H1 (cell line): ENCODE data around the gene PAPSS2. TPM values are rescaled to one million over a fixed set of nuclear protein-coding genes. Genes with fewer than 3 reads are reported as not detected.

Source experiments
- CTCF ChIA-PET: fragments of 300-600 bp; sonication (Branson Sonifier 250); formaldehyde crosslinking; loops from one replicate; lab custom pipeline; 2021; ENCODE audit not compliant: partially characterized antibody; lab: Charles Lee
- POLR2A ChIA-PET: fragments of 300-600 bp; sonication (Branson Sonifier 250); formaldehyde crosslinking; loops from one replicate; lab custom pipeline; 2021; ENCODE audit warnings: inconsistent platforms; ENCODE audit not compliant: partially characterized antibody; lab: Charles Lee
- DNase-seq, 2 experiments: peaks; one replicate each; pipeline versions ENCODE4 v3.0.0 to v3.0.0-alpha.2; 2010 to 2022; ENCODE audit warnings: low spot score in 2 of 2, low read depth in 1 of 2, mixed read lengths in 1 of 2
- FAIRE-seq: peaks from 2 replicates; lab custom pipeline; 2011; peaks lifted over from hg19 to GRCh38; lab: Jason Lieb, UNC
- H2AFZ ChIP-seq: 2 replicates; pipeline ENCODE4 v1.8.1; 2012; ENCODE audit warnings: low read length, inconsistent platforms
- H2AK5ac ChIP-seq: 2 replicates; pipeline ENCODE4 v1.6.1; 2013; ENCODE audit warnings: low read depth, low read length
- H2BK120ac ChIP-seq: replicated peaks from 2 replicates; pipeline ENCODE3; 2013; ENCODE audit warnings: low read depth, low read length, inconsistent platforms
- H2BK12ac ChIP-seq: 2 replicates; pipeline ENCODE4 v1.6.1; 2013; ENCODE audit warnings: low read depth, low read length
- H2BK15ac ChIP-seq: 2 replicates; pipeline ENCODE4 v1.6.1; 2013; ENCODE audit warnings: low read length
- H2BK20ac ChIP-seq: 2 replicates; pipeline ENCODE4 v1.6.1; 2013; ENCODE audit warnings: low read length
- H2BK5ac ChIP-seq: 2 replicates; pipeline ENCODE4 v1.6.1; 2013; ENCODE audit warnings: low read depth, low read length
- H3K14ac ChIP-seq: 2 replicates; pipeline ENCODE4 v1.6.1; 2013; ENCODE audit warnings: inconsistent platforms; ENCODE audit not compliant: insufficient read length
- H3K18ac ChIP-seq: 2 replicates; pipeline ENCODE4 v1.6.1; 2013; ENCODE audit warnings: low read length; ENCODE audit errors: extremely low read depth
- H3K23ac ChIP-seq: 2 replicates; pipeline ENCODE4 v1.6.1; 2013; ENCODE audit warnings: inconsistent platforms; ENCODE audit not compliant: insufficient read length
- H3K23me2 ChIP-seq: 2 replicates; pipeline ENCODE4 v1.6.1; 2013; ENCODE audit warnings: low read depth, low read length
- H3K27ac ChIP-seq: 2 replicates; pipeline ENCODE4 v1.6.1; 2011; ENCODE audit warnings: low read depth, low read length, inconsistent platforms
- H3K27me3 ChIP-seq, 4 experiments: replicated peaks in 1 of 4; 1 replicate in 1 of 4; 2 replicates in 3 of 4; pipeline versions ENCODE4 v1.6.1 to v1.8.1; 2011 to 2013; ENCODE audit warnings: low read length in 3 of 4, mild to moderate bottlenecking in 3 of 4, inconsistent platforms in 2 of 4, mixed read lengths in 2 of 4, moderate library complexity in 1 of 4; ENCODE audit not compliant: control insufficient read depth in 3 of 4, insufficient read depth in 3 of 4; ENCODE audit errors: extremely low read depth in 1 of 4
- H3K36me3 ChIP-seq, 4 experiments: 2 replicates each; pipeline versions ENCODE4 v1.6.1 to v1.8.1; 2011 to 2013; ENCODE audit warnings: mild to moderate bottlenecking in 4 of 4, low read length in 3 of 4, moderate library complexity in 2 of 4, control low read depth in 1 of 4, inconsistent platforms in 1 of 4; ENCODE audit not compliant: insufficient read depth in 4 of 4, control insufficient read depth in 2 of 4
- H3K4ac ChIP-seq: replicated peaks from 2 replicates; pipeline ENCODE3; 2013; ENCODE audit warnings: low read length, low read depth, mixed read lengths, inconsistent platforms; ENCODE audit not compliant: insufficient read length
- H3K4me1 ChIP-seq, 4 experiments: replicated peaks in 1 of 4; 1 replicate in 1 of 4; 2 replicates in 3 of 4; pipeline versions ENCODE4 v1.6.1 to v1.8.1; 2011 to 2013; ENCODE audit warnings: low read length in 3 of 4, inconsistent platforms in 2 of 4, mixed read lengths in 1 of 4; ENCODE audit not compliant: insufficient read depth in 4 of 4, control insufficient read depth in 3 of 4
- H3K4me2 ChIP-seq, 2 experiments: 2 replicates each; pipeline versions ENCODE4 v1.6.1 to v1.8.1; 2011 to 2013; ENCODE audit warnings: low read depth in 2 of 2, low read length in 2 of 2, control low read depth in 1 of 2, inconsistent platforms in 1 of 2, mild to moderate bottlenecking in 1 of 2; ENCODE audit not compliant: insufficient read depth in 1 of 2
- H3K4me3 ChIP-seq, 4 experiments: fragments of 200-600, 300-600 bp in 1 of 4; sonication (generic), shearing (Covaris generic), sonication (Bioruptor Twin) in 1 of 4; 2 replicates each; pipeline versions ENCODE4 v1.5.1 to v1.8.1; 2011 to 2016; ENCODE audit warnings: low read length in 4 of 4, low read depth in 3 of 4, control low read depth in 2 of 4, inconsistent platforms in 2 of 4, mild to moderate bottlenecking in 2 of 4, mixed read lengths in 1 of 4, moderate library complexity in 1 of 4; ENCODE audit not compliant: insufficient read depth in 2 of 4; ENCODE audit errors: extremely low read depth in 1 of 4
- H3K56ac ChIP-seq: replicated peaks from 2 replicates; pipeline ENCODE3; 2013; ENCODE audit warnings: low read depth, mild to moderate bottlenecking, mixed read lengths, low read length, inconsistent platforms; ENCODE audit not compliant: insufficient read length
- H3K79me1 ChIP-seq: 2 replicates; pipeline ENCODE4 v1.6.1; 2013; ENCODE audit warnings: low read depth, low read length, control low read depth
- H3K79me2 ChIP-seq, 2 experiments: 2 replicates each; pipeline versions ENCODE4 v1.6.1 to v1.8.1; 2012 to 2013; ENCODE audit warnings: low read length in 2 of 2, mild to moderate bottlenecking in 2 of 2, inconsistent platforms in 1 of 2; ENCODE audit not compliant: insufficient read depth in 2 of 2, control insufficient read depth in 1 of 2
- H3K9ac ChIP-seq, 4 experiments: replicated peaks in 1 of 4; 1 replicate in 1 of 4; 2 replicates in 3 of 4; pipeline versions ENCODE4 v1.6.1 to v1.8.1; 2011 to 2013; ENCODE audit warnings: low read depth in 3 of 4, low read length in 3 of 4, control low read depth in 2 of 4, mild to moderate bottlenecking in 2 of 4, moderate library complexity in 2 of 4, inconsistent platforms in 1 of 4; ENCODE audit errors: extremely low read depth in 1 of 4
- H3K9me3 ChIP-seq, 2 experiments: 2 replicates each; pipeline versions ENCODE4 v1.6.1 to v1.8.1; 2012 to 2013; ENCODE audit warnings: mild to moderate bottlenecking in 2 of 2, moderate library complexity in 2 of 2, control low read depth in 1 of 2, inconsistent platforms in 1 of 2, low read depth in 1 of 2, low read length in 1 of 2, mixed read lengths in 1 of 2; ENCODE audit not compliant: insufficient read depth in 2 of 2
- H4K20me1 ChIP-seq, 2 experiments: replicated peaks in 1 of 2; 2 replicates each; pipeline versions ENCODE3 to v1.8.1; 2011 to 2013; ENCODE audit warnings: inconsistent platforms in 2 of 2, low read length in 2 of 2, mild to moderate bottlenecking in 1 of 2; ENCODE audit not compliant: insufficient read depth in 2 of 2, control insufficient read depth in 1 of 2
- H4K5ac ChIP-seq: 2 replicates; pipeline ENCODE4 v1.6.1; 2013; ENCODE audit warnings: low read length, low read depth, mixed read lengths, inconsistent platforms; ENCODE audit not compliant: insufficient read length
- H4K8ac ChIP-seq: 2 replicates; pipeline ENCODE4 v1.8.0; 2013; ENCODE audit warnings: mild to moderate bottlenecking, moderate library complexity, low read length, inconsistent platforms; ENCODE audit not compliant: insufficient read depth; ENCODE audit errors: extremely low read depth
- H4K91ac ChIP-seq: replicated peaks from 2 replicates; pipeline ENCODE3; 2013; ENCODE audit warnings: low read length, mixed read lengths, inconsistent platforms; ENCODE audit not compliant: insufficient read length
- GTF2F1 ChIP-seq: IDR thresholded peaks from 2 replicates; pipeline ENCODE4 v1.6.1; 2012; ENCODE audit warnings: low read depth, low read length, improper control_type of control experiment, borderline replicate concordance
- HDAC6 ChIP-seq: IDR thresholded peaks from one replicate; pipeline ENCODE4 v1.7.1; 2012; ENCODE audit warnings: low read depth, mild to moderate bottlenecking, inconsistent platforms, low read length, moderate library complexity
- KDM4A ChIP-seq: IDR thresholded peaks from one replicate; pipeline ENCODE4 v1.7.1; 2012; ENCODE audit warnings: low read depth, mild to moderate bottlenecking, moderate library complexity, low read length, inconsistent platforms; ENCODE audit not compliant: severe bottlenecking
- MAX ChIP-seq: IDR thresholded peaks from 2 replicates; pipeline ENCODE4 v1.6.1; 2012; ENCODE audit warnings: inconsistent platforms
- WGBS, 2 experiments: shearing (Covaris generic) in 1 of 2; methylation state at CpG; one replicate each; pipeline versions ENCODE4 v1.1.6 to v1.1.7; 2013 to 2015; ENCODE audit warnings: low lambda C conversion rate in 2 of 2, mixed read lengths in 2 of 2, inconsistent platforms in 1 of 2, low coverage in 1 of 2, missing lambda C conversion rate in 1 of 2; ENCODE audit not compliant: insufficient replicate concordance in 2 of 2, insufficient coverage in 1 of 2, insufficient read length in 1 of 2; ENCODE audit errors: extremely low coverage in 1 of 2, missing lambda C conversion rate in 1 of 2; 5-methylcytosine and 5-hydroxymethylcytosine counted together
- polyA plus RNA-seq, 7 experiments: library from polyadenylated mRNA; depleted of rRNA in 3 of 7; stranded (reverse) in 5 of 7; unstranded in 2 of 7; fragments of >200 nt in 5 of 7; fragments of 200-250 nt in 2 of 7; gene quantifications; 1 replicate in 5 of 7; 2 replicates in 1 of 7; 4 replicates in 1 of 7; pipeline versions ENCODE4 v1.2.1 to v1.2.3, GENCODE V29; 2011 to 2013; ENCODE audit warnings: missing spikeins in 2 of 7, mixed read lengths in 2 of 7
- total RNA-seq: library from RNA; stranded (reverse); fragmentation: NEBNext Ultra II Directional; extraction: Animal tissue kit (Norgen Biotek cat#: 25700); gene quantifications from 2 replicates; pipeline ENCODE4 v1.2.1, GENCODE V29; 2021

The PAPSS2 gene
- total and polyA plus RNA-seq, 2 of the 8 experiments (the other 6 are each of a cell fraction or from before 2014, with no cell fraction given): 7.6 to 20.2 TPM

GRCh38 chr10:87646935-87647334 is 12.7 kb upstream of the PAPSS2 start:
- Histone ChIP-seq H3K56ac (no peak overlapping the region), H2BK15ac (no peak overlapping the region), H4K20me1 (no peaks in the 10 kb centered on the region), H3K36me3 (no peaks in the 10 kb centered on the region), H3K23me2 (no peaks in the 10 kb centered on the region), H3K23ac (no peak overlapping the region), H2BK5ac (no peak overlapping the region), H3K27ac (no peak overlapping the region), H4K5ac (no peak overlapping the region), H2BK120ac (no peak overlapping the region), H4K8ac (no peak overlapping the region), H3K27me3 (no peaks in the 10 kb centered on the region; a peak in 2 of 7 replicates), H3K4ac (peak overlapping the region; percentile 53), H2AFZ (no peak overlapping the region), H2BK12ac (no peak overlapping the region), H3K4me3 (no peak overlapping the region), H3K79me2 (no peaks in the 10 kb centered on the region), H3K79me1 (no peaks in the 10 kb centered on the region), H2AK5ac (no peak overlapping the region), H3K4me2 (no peak overlapping the region), H4K91ac (no peak overlapping the region), H2BK20ac (no peak overlapping the region), H3K9me3 (peaks cover 0 to 3% of the 10 kb centered on the region in 2 experiments; a peak in 1 of 4 replicates), H3K9ac (no peak overlapping the region; a peak in 1 of 7 replicates), H3K4me1 (peaks cover 0 to 10% (median 3%) of the 10 kb centered on the region in 4 experiments; a peak in 2 of 7 replicates), H3K14ac (no peak overlapping the region), H3K18ac (no peak overlapping the region)
- 80% methylated on average over 2 of the region's 2 CpGs; no CpG with 5 or more reads in 1 of the 2 experiments for WGBS, 2 experiments
- DNase-seq (no peak), FAIRE-seq (no peak)
- ChIA-PET CTCF (interaction anchor here (1.3 to 1.5 kb wide), 2 partner anchors 22 to 88 kb away, joined by 5 read pairs; no protein-coding TSS in a partner anchor), POLR2A (interaction anchor here (1.9 kb wide), 1 partner anchor 13 kb away, joined by 4 read pairs; the partner anchor contains the start of gene PAPSS2)
- TF ChIP-seq KDM4A: no peak
- TF ChIP-seq GTF2F1: no peak
- TF ChIP-seq HDAC6: no peak
- no peak for TF ChIP-seq MAX
